HepG2 (cell line): Measurements from ENCODE around the gene SYVN1. TPM values are rescaled to one million over a fixed set of nuclear protein-coding genes. Genes with fewer than 3 reads are reported as not detected.

ENCODE experiments used
- AGO2 ChIP-seq: fragments of 200-400 bp; formaldehyde crosslinking; optimal IDR thresholded peaks from 2 replicates; pipeline ENCODE3; 2017; ENCODE audit warnings: mild to moderate bottlenecking, low read depth, low read length, moderate library complexity
- EHMT2 ChIP-seq: fragments of 200-600 bp; sonication (generic); IDR thresholded peaks from 2 replicates; pipeline ENCODE4 v1.7.0; 2017; ENCODE audit warnings: antibody characterized with exemption, low read depth, low read length, borderline replicate concordance
- EP300 ChIP-seq, 3 experiments: sonication (generic) in 1 of 3; formaldehyde crosslinking in 1 of 3; IDR thresholded peaks; 2 replicates each; pipeline versions ENCODE4 v1.5.1 to v1.6.1; 2011 to 2020; ENCODE audit warnings: low read depth in 2 of 3, low read length in 2 of 3, borderline replicate concordance in 1 of 3, improper control_type of control experiment in 1 of 3, mild to moderate bottlenecking in 1 of 3, missing genetic modification reagents in 1 of 3, moderate library complexity in 1 of 3
- LCORL ChIP-seq, 2 experiments: fragments of 450-650 bp in 1 of 2; sonication (generic) in 1 of 2; formaldehyde crosslinking in 1 of 2; IDR thresholded peaks; 2 replicates each; pipeline versions ENCODE4 v1.5.0 to v1.6.1; 2017 to 2020; ENCODE audit warnings: antibody characterized with exemption in 1 of 2, missing genetic modification reagents in 1 of 2
- POLR2A ChIP-seq, 2 experiments: IDR thresholded peaks; 2 replicates each; pipeline ENCODE4 v1.6.1; 2011; ENCODE audit warnings: low read depth in 2 of 2, low read length in 2 of 2, mild to moderate bottlenecking in 1 of 2, moderate library complexity in 1 of 2; ENCODE audit not compliant: insufficient read depth in 1 of 2
- RFXAP ChIP-seq: sonication (generic); formaldehyde crosslinking; IDR thresholded peaks from 2 replicates; pipeline ENCODE4 v1.4.0; 2020; ENCODE audit warnings: missing genetic modification reagents, borderline replicate concordance
- SIX1 ChIP-seq: sonication (generic); formaldehyde crosslinking; IDR thresholded peaks from 2 replicates; pipeline ENCODE4 v1.4.0; 2020; ENCODE audit warnings: missing genetic modification reagents, borderline replicate concordance
- SRY ChIP-seq: sonication (generic); formaldehyde crosslinking; IDR thresholded peaks from 2 replicates; pipeline ENCODE4 v1.8.0; 2022; ENCODE audit warnings: mild to moderate bottlenecking, missing genetic modification reagents
- TFDP1 ChIP-seq: IDR thresholded peaks from 2 replicates; pipeline ENCODE4 v1.6.1; 2016; ENCODE audit warnings: missing compliant biosample characterization, missing genetic modification reagents, borderline replicate concordance
- THRA ChIP-seq: sonication (generic); formaldehyde crosslinking; IDR thresholded peaks from 2 replicates; pipeline ENCODE4 v1.4.0; 2020; ENCODE audit warnings: missing genetic modification reagents, borderline replicate concordance
- ZEB1 ChIP-seq: IDR thresholded peaks from 2 replicates; pipeline ENCODE4 v1.6.1; 2012; ENCODE audit warnings: mild to moderate bottlenecking, low read depth, inconsistent platforms; ENCODE audit not compliant: insufficient replicate concordance
- ZNF496 ChIP-seq: sonication (generic); formaldehyde crosslinking; IDR thresholded peaks from 2 replicates; pipeline ENCODE4 v1.8.1; 2023; ENCODE audit warnings: mild to moderate bottlenecking, moderate library complexity, missing genetic modification reagents; ENCODE audit not compliant: insufficient replicate concordance
- ZNF574 ChIP-seq: sonication (generic); formaldehyde crosslinking; IDR thresholded peaks from 2 replicates; pipeline ENCODE4 v1.4.0; 2020; ENCODE audit warnings: missing genetic modification reagents
- ZNF83 ChIP-seq: sonication (generic); formaldehyde crosslinking; IDR thresholded peaks from 2 replicates; pipeline ENCODE4 v1.4.0; 2020; ENCODE audit warnings: missing genetic modification reagents, mild to moderate bottlenecking, borderline replicate concordance
- polyA plus RNA-seq, 8 experiments: library from polyadenylated mRNA; depleted of rRNA in 3 of 8; stranded (reverse) in 7 of 8; unstranded in 1 of 8; fragments of >200 nt; fragmentation: Illumina TruSeq in 4 of 8; extraction: Trizol in 4 of 8; gene quantifications; 2 replicates each; pipeline versions ENCODE4 v1.2.1 to v1.2.3, GENCODE V29; 2011 to 2016; ENCODE audit warnings: low read depth in 4 of 8, missing spikeins in 1 of 8, mixed read lengths in 1 of 8; ENCODE audit not compliant: insufficient read depth in 1 of 8
- total RNA-seq, 5 experiments: library from RNA; depleted of rRNA; stranded (reverse); fragments of >200 nt; fragmentation: Illumina TruSeq; extraction: Trizol; gene quantifications; 2 replicates each; pipeline ENCODE4 v1.2.3, GENCODE V29; 2016; ENCODE audit warnings: low read depth in 1 of 5

Gene SYVN1
- total and polyA plus RNA-seq, 2 of the 13 experiments (the other 11 are each of a cell fraction or from before 2014, with no cell fraction given): 10.3 to 22.5 TPM

- TF ChIP-seq EHMT2 (no peak), ZNF496 (CRISPR knock-in tag) (no peak), EP300 (IDR thresholded peaks at IDR 0.05; ENCODE audit: low read depth in 2 of 2, low read length in 2 of 2) (peak in 1 of 2 experiments; percentile 79; a peak in 2 of 4 replicates), EP300 (CRISPR knock-in tag; IDR thresholded peaks at IDR 0.05; ENCODE audit: borderline replicate concordance) (0 out of 2 replicates have a peak, but pooled peaks have one; percentile 34), SIX1 (CRISPR knock-in tag) (peak; percentile 51), RFXAP (CRISPR knock-in tag) (peak; percentile 22; the same call in 1 of the 2 replicates), ZNF83 (CRISPR knock-in tag) (no peak), TFDP1 (peak; percentile 69; the same call in 1 of the 2 replicates), LCORL (IDR thresholded peaks at IDR 0.05) (no peak), LCORL (CRISPR knock-in tag; IDR thresholded peaks at IDR 0.05) (peak; percentile 77), POLR2A (IDR thresholded peaks at IDR 0.05; ENCODE audit: insufficient read depth in 1 of 2, low read depth in 2 of 2, low read length in 2 of 2) (peak; percentile 38 to 56; a peak in 3 of 4 replicates), ZEB1 (peak; percentile 62), AGO2 (no peak), ZNF574 (peak; percentile 70), SRY (no peak), THRA (CRISPR knock-in tag) (0 out of 2 replicates have a peak, but pooled peaks have one; percentile 31)
Observed at GRCh38 chr11:65165410-65166317, 31.3 kb upstream of the SYVN1 start (continued).
